Measurements from ENCODE around the gene SYNPR. TPM values are rescaled to one million over a fixed set of nuclear protein-coding genes. Genes with fewer than 3 reads are reported as not detected.

The SYNPR gene
- polyA plus RNA-seq, 3 donors = not detected

DNA sequence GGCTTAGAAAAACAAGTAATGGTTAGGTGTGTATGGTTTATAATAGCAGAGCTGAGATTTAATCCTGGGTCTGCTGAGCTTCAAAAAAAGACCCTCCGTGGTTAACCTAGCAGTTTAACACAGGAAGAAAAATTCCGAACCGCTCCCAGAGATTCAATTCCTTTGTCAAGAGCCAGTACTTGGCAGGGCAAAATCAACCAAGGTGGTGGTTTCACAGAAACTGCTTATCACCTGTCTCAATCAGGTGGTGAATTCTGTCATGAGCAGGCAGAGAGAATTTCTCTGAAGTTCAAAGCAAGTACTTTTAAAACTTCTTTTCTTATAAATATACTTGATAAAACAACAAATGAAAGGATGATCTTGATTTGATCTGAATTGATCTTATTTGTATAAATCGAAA, 17.2 kb downstream of the SYNPR start:
- no peak overlapping the region for H3K4me3 Mint-ChIP-seq
- no peaks in the 10 kb centered on the region for H3K36me3 Mint-ChIP-seq
- TF ChIP-seq, protein P1, sequence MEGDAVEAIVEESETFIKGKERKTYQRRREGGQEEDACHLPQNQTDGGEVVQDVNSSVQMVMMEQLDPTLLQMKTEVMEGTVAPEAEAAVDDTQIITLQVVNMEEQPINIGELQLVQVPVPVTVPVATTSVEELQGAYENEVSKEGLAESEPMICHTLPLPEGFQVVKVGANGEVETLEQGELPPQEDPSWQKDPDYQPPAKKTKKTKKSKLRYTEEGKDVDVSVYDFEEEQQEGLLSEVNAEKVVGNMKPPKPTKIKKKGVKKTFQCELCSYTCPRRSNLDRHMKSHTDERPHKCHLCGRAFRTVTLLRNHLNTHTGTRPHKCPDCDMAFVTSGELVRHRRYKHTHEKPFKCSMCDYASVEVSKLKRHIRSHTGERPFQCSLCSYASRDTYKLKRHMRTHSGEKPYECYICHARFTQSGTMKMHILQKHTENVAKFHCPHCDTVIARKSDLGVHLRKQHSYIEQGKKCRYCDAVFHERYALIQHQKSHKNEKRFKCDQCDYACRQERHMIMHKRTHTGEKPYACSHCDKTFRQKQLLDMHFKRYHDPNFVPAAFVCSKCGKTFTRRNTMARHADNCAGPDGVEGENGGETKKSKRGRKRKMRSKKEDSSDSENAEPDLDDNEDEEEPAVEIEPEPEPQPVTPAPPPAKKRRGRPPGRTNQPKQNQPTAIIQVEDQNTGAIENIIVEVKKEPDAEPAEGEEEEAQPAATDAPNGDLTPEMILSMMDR (IDR thresholded peaks at IDR 0.05) = no peak
- Histone ChIP-seq H3K79me2 (ENCODE audit: insufficient read depth, low read length) (no peaks in the 10 kb centered on the region), H3K4me2 (replicated peaks; ENCODE audit: extremely low read depth, low read length, poor library complexity, severe bottlenecking) (no peak overlapping the region), H2AFZ (ENCODE audit: insufficient read depth, low read depth, low read length, poor library complexity, severe bottlenecking) (no peak overlapping the region), H4K20me1 (ENCODE audit: insufficient read depth, low read length) (no peaks in the 10 kb centered on the region), H3K27ac (ENCODE audit: low read depth in 1 of 2, low read length in 2 of 2) (no peak overlapping the region), H3K27me3 (ENCODE audit: control insufficient read depth in 2 of 2, insufficient read depth in 2 of 2, low read length in 2 of 2) (no peaks in the 10 kb centered on the region), H3K9me3 (replicated peaks in 1 of 2; ENCODE audit: control insufficient read depth in 1 of 2, insufficient read depth in 1 of 2, low read length in 2 of 2) (peaks cover 5 to 6% of the 10 kb centered on the region in 2 donors), H3K4me1 (ENCODE audit: control insufficient read depth in 1 of 2, insufficient read depth in 2 of 2, low read length in 2 of 2) (no peaks in the 10 kb centered on the region), H3K4me3 (replicated peaks in 1 of 3; ENCODE audit: low read depth in 2 of 3, low read length in 3 of 3) (no peak overlapping the region), H3K9ac (ENCODE audit: insufficient read depth, low read length, poor library complexity, severe bottlenecking) (no peak overlapping the region), H3K36me3 (replicated peaks in 1 of 2; ENCODE audit: control insufficient read depth in 1 of 2, insufficient read depth in 2 of 2, low read length in 2 of 2) (no peaks in the 10 kb centered on the region)
- H3K9me3 Mint-ChIP-seq = peaks cover 2 to 9% (median 4%) of the 10 kb centered on the region in 7 donors
- H3K27me3 Mint-ChIP-seq (ENCODE audit: low read depth in 3 of 3) = peaks cover 0 to 3% (median 2%) of the 10 kb centered on the region in 3 donors
- no peak for DNase-seq
- intact Hi-C loops (cut with micrococcal nuclease) = no loop called here
- H3K27ac Mint-ChIP-seq = no peak overlapping the region
- H3K4me1 Mint-ChIP-seq = no peaks in the 10 kb centered on the region
- WGBS (ENCODE audit: insufficient coverage) = 87% methylated on average over 3 of the region's 4 CpGs

DNA sequence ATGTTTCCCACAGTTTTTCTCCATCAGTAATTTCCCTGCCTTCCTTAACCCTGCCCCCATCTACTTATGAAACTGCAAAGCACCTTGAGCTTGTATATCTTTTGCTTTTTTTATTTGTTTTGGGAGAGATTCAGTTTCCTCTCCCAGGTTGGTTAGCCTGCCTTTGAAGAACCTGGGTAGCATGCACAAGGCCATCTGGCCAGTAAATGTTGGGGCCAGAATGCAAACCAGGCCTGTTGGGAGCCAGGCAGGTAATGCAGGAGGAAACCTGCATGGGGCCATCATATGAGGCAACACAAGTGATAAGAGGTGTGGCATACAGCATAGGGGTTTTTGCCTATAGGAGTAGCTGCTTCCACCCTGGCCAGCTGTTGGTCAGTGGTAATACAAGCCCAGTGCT, 17.7 kb downstream of the SYNPR start:
- Mint-ChIP-seq H3K4me1 (no peaks in the 10 kb centered on the region), H3K4me3 (no peak overlapping the region), H3K27me3 (ENCODE audit: low read depth in 3 of 3) (peaks cover 0 to 3% (median 2%) of the 10 kb centered on the region in 3 donors), H3K27ac (no peak overlapping the region), H3K36me3 (no peaks in the 10 kb centered on the region), H3K9me3 (peaks cover 2 to 9% (median 4%) of the 10 kb centered on the region in 7 donors)
- TF ChIP-seq, protein P1 (IDR thresholded peaks at IDR 0.05) = no peak
- intact Hi-C loops (cut with micrococcal nuclease) = no loop called here
- peaks cover 5 to 6% of the 10 kb centered on the region in 2 donors for H3K9me3 ChIP-seq (replicated peaks in 1 of 2; ENCODE audit: control insufficient read depth in 1 of 2, insufficient read depth in 1 of 2, low read length in 2 of 2)
- no peak overlapping the region for H2AFZ ChIP-seq (ENCODE audit: insufficient read depth, low read depth, low read length, poor library complexity, severe bottlenecking)
- no peak overlapping the region for H3K27ac ChIP-seq (ENCODE audit: low read depth in 1 of 2, low read length in 2 of 2)
- no peak overlapping the region for H3K4me3 ChIP-seq (replicated peaks in 1 of 3; ENCODE audit: low read depth in 2 of 3, low read length in 3 of 3)
- no peaks in the 10 kb centered on the region for H3K4me1 ChIP-seq (ENCODE audit: control insufficient read depth in 1 of 2, insufficient read depth in 2 of 2, low read length in 2 of 2)
- H3K9ac ChIP-seq (ENCODE audit: insufficient read depth, low read length, poor library complexity, severe bottlenecking) = no peak overlapping the region
- no peak for DNase-seq
- H3K27me3 ChIP-seq (ENCODE audit: control insufficient read depth in 2 of 2, insufficient read depth in 2 of 2, low read length in 2 of 2) = no peaks in the 10 kb centered on the region
- H4K20me1 ChIP-seq (ENCODE audit: insufficient read depth, low read length) = no peaks in the 10 kb centered on the region
- H3K79me2 ChIP-seq (ENCODE audit: insufficient read depth, low read length) = no peaks in the 10 kb centered on the region
- H3K4me2 ChIP-seq (replicated peaks; ENCODE audit: extremely low read depth, low read length, poor library complexity, severe bottlenecking) = no peak overlapping the region
- no peaks in the 10 kb centered on the region for H3K36me3 ChIP-seq (replicated peaks in 1 of 2; ENCODE audit: control insufficient read depth in 1 of 2, insufficient read depth in 2 of 2, low read length in 2 of 2)
